PFSK-1 (cell line): ENCODE measurements around the gene ABCD3.

Experiments
- FOXP2 ChIP-seq: optimal IDR thresholded peaks from 2 replicates; pipeline ENCODE3; 2011; ENCODE audit warnings: borderline replicate concordance, control low read depth, inconsistent platforms; ENCODE audit not compliant: insufficient read depth; ENCODE audit errors: extremely low read length, extremely low read depth
- POLR2AphosphoS5 ChIP-seq: IDR thresholded peaks from 2 replicates; pipeline ENCODE4 v1.6.1; 2012; ENCODE audit warnings: low read depth, mild to moderate bottlenecking, control low read depth, low read length, moderate library complexity
- SIN3A ChIP-seq: IDR thresholded peaks from 2 replicates; pipeline ENCODE4 v1.6.1; 2012; ENCODE audit warnings: mild to moderate bottlenecking, low read length, moderate library complexity, borderline replicate concordance; ENCODE audit not compliant: insufficient read depth
- TAF1 ChIP-seq: IDR thresholded peaks from 2 replicates; pipeline ENCODE4 v1.6.1; 2012; ENCODE audit warnings: low read length, control low read depth, borderline replicate concordance; ENCODE audit not compliant: insufficient read depth
- TF ChIP-seq, protein P1 (sequence below), 2 experiments: IDR thresholded peaks; 2 replicates each; pipeline versions ENCODE4 v1.6.1 to v1.8.0; 2011 to 2012; ENCODE audit warnings: low read depth in 2 of 2, low read length in 2 of 2, control low read depth in 1 of 2, inconsistent platforms in 1 of 2, mild to moderate bottlenecking in 1 of 2, moderate library complexity in 1 of 2; ENCODE audit not compliant: insufficient read depth in 1 of 2

ABCD3 gene

DNA sequence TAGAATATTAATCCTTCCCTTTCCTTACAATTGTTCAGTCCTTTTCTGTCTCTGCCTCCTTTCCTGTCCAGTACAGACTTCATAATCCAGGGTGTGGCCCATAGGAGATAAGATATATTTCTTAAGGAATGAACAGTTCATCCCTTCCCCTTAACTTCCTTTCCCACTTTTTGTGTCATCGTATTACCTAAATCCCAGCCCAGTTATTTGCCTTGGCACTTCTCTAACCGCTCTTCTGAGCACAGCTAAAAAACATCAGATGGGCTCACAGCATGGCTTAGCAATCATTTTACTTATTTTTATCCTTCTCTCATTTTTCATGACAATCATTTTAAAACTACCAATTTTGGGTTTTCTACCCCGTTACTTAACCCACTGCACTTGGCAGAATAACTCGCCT lies 83.7 kb downstream of the ABCD3 start:
- TF ChIP-seq FOXP2 (no peak), SIN3A (no peak), POLR2AphosphoS5 (no peak), TAF1 (no peak)
- TF ChIP-seq, protein P1, sequence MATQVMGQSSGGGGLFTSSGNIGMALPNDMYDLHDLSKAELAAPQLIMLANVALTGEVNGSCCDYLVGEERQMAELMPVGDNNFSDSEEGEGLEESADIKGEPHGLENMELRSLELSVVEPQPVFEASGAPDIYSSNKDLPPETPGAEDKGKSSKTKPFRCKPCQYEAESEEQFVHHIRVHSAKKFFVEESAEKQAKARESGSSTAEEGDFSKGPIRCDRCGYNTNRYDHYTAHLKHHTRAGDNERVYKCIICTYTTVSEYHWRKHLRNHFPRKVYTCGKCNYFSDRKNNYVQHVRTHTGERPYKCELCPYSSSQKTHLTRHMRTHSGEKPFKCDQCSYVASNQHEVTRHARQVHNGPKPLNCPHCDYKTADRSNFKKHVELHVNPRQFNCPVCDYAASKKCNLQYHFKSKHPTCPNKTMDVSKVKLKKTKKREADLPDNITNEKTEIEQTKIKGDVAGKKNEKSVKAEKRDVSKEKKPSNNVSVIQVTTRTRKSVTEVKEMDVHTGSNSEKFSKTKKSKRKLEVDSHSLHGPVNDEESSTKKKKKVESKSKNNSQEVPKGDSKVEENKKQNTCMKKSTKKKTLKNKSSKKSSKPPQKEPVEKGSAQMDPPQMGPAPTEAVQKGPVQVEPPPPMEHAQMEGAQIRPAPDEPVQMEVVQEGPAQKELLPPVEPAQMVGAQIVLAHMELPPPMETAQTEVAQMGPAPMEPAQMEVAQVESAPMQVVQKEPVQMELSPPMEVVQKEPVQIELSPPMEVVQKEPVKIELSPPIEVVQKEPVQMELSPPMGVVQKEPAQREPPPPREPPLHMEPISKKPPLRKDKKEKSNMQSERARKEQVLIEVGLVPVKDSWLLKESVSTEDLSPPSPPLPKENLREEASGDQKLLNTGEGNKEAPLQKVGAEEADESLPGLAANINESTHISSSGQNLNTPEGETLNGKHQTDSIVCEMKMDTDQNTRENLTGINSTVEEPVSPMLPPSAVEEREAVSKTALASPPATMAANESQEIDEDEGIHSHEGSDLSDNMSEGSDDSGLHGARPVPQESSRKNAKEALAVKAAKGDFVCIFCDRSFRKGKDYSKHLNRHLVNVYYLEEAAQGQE (IDR thresholded peaks at IDR 0.05; ENCODE audit: insufficient read depth in 1 of 2, low read depth in 2 of 2, low read length in 2 of 2) = no peak

DNA sequence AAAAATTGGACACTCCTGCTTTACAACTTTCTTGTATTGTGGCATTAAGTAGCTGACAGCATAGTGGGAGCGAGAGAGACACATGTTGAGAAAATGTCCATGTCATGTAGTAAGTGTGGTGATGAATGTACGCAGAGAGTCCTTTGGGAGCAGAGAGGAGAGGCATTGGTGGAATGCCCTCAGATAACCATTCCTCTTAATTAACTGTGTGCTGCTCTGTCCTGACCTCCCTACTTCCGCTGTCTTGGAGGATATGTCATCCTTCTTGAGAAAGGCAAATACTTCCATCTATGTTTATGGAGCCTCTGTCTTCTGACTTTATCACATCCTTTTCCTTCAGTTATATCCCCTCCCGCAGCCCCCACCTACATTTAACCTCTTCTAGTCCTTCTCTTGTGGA lies 85.0 kb downstream of the ABCD3 start:
- TF ChIP-seq FOXP2 = no peak
- TF ChIP-seq SIN3A = no peak
- no peak for TF ChIP-seq POLR2AphosphoS5
- no peak for TF ChIP-seq TAF1
- TF ChIP-seq, protein P1 (IDR thresholded peaks at IDR 0.05; ENCODE audit: insufficient read depth in 1 of 2, low read depth in 2 of 2, low read length in 2 of 2) = no peak

DNA sequence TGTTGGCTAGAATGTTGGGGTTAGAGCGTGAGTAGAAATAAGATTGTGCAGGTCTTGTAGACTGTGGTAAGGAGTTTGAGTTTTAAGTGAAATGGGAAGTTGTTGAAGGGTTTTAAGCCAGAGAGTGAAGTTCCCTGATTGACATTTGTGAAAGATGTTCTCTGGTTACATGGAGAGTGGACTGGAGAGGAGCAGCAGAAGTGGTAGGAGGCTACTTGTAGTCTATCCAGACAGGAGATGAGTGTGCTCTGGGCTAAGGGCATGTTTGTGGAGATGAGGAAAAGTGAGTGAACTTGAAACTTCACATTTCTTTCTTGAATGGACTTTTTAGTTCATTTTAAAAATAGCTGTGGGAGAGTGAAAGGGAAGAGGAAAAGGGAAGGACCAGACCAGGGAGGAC lies 86.4 kb downstream of the ABCD3 start:
- TF ChIP-seq, protein P1 (IDR thresholded peaks at IDR 0.05; ENCODE audit: insufficient read depth in 1 of 2, low read depth in 2 of 2, low read length in 2 of 2) = no peak
- TF ChIP-seq FOXP2 (no peak), SIN3A (no peak), POLR2AphosphoS5 (no peak), TAF1 (no peak)

GRCh38 chr1:94512816-94513215 lies 94.6 kb downstream of the ABCD3 start:
- TF ChIP-seq TAF1 = no peak
- no peak for TF ChIP-seq SIN3A
- TF ChIP-seq, protein P1 (IDR thresholded peaks at IDR 0.05; ENCODE audit: insufficient read depth in 1 of 2, low read depth in 2 of 2, low read length in 2 of 2) = no peak
- TF ChIP-seq POLR2AphosphoS5 = no peak
- TF ChIP-seq FOXP2 = no peak

DNA sequence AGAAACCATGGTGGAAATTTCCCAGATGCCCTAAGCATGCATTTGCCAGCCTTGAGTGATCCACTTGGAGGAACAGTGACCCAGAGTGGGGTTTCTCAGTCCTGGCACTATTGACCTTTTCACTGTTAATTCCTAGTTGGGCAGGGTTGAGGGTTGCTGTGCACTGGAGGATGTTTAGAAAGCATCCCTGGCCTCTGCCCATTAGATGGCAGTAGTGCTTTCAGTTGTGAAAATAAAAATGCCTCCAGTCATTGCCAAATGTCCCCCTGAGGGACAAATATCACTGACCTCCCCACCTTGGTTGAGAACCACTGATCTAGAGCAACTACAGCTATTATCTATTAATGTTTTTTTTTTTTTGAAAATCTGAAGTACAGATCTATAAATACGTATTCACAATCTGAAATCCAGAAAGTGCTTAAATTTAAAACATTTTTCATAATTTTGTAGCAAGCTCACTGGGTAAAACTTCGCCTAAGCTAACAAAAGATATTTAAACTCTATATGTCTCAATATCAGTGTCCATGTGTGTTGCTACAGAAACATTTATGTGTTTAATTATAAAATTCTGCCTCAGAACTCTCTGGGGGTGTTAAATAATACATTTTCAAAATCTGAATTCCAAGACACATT lies 96.0 kb downstream of the ABCD3 start:
- TF ChIP-seq POLR2AphosphoS5 (no peak), SIN3A (no peak), FOXP2 (no peak), TAF1 (no peak)
- TF ChIP-seq, protein P1 (IDR thresholded peaks at IDR 0.05; ENCODE audit: insufficient read depth in 1 of 2, low read depth in 2 of 2, low read length in 2 of 2) = no peak
